ENCODE results near the gene UQCR11.

The UQCR11 gene

DNA sequence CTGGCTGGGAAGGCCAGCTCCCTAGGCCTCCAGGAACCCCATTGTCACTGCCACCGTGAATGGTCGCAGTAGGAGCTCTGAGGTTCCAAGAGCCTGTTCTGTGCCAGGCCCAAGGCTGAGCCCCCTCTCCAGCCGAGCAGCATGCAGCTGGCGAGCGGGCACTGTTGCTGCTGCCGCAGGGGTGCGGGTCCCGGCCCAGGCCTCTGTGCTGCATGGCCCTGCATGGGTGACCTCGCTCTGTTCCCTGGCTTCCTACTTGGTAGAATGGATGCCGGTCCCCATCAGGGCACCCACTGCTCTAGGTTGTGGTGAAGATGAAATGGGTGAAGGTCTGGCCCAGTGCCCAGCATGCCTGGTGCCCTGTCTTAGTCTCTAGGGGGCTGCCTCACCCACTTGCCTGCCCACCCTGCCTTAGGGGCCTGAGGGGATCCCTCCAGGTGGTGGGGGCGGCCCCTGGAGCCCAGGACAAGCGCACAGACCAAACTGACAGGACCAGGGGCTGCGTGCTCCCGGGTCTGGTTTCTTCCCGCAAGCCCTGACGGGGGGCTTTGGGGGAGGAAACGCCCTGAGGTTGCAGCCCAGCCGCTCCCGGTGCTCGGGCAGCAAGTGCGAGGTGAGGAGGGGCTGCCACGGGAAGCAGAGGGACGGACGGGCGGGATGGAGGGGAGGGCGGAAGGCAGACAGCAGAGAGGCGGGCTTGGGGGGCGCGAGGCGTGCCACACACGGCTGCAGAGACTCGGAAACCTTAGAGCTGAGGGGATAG lies 8.7 kb upstream of the UQCR11 start:
- DNase-seq: no peak

DNA sequence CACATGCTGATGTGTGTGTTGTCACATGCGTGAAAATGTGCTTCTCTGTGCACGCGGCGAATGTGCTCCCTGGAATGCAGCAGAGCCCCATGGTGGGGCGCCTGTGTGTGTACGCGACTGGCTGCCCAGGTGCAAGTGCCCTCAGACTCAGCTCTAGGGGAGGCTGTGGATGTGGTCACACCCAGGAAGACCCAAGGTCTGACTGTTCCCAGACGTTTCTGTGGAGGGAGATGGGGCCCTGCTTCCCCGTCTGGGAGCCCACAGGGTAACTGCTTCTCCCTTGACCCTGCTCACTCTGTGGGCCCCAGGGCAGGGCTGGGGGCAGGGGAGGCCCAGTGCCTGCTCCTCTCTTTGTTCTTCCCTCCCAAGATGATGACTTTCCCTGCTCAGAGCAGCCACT lies 7.9 kb upstream of the UQCR11 start:
- DNase-seq: no peak

DNA sequence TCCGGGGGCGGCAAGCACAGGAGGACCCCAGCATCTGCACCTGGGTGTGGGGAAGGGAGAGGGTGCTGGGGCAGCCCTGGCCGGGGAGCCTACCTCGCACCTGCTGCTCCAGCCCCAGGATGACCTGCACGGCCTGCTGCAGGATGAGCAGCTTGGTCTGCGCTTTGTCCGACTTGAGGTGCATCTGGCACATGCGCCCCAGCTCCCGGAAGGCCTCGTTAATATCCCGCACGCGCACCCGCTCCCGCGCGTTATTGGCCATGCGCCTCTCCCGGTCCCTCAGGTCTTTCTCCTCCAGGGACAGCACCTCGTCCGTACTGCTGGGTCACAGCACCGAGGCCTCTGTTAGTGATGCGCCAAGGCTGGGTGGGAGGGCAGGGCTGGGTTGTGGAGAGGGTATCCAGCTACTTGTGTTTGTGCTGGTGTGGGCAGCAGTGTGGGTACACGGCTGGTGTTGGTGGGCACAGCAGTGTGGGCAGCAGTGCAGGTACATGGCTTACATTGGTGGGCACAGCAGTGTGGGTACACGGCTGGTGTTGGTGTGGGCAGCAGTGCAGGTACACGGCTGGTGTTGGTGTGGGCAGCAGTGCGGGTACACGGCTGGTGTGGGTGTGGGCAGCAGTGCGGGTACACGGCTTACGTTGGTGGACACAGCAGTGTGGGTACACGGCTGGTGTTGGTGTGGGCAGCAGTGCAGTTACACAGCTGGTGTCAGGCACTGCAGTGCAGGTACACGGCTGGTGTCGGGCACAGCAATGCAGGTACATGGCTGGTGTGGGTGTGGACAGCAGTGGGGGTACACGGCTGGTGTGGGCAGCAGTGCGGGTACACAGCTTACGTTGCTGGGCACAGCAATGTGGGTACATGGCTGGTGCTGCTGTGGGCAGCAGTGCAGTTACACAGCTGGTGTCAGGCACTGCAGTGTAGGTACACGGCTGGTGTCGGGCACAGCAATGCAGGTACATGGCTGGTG lies 7.1 kb upstream of the UQCR11 start:
- DNase-seq: no peak

DNA sequence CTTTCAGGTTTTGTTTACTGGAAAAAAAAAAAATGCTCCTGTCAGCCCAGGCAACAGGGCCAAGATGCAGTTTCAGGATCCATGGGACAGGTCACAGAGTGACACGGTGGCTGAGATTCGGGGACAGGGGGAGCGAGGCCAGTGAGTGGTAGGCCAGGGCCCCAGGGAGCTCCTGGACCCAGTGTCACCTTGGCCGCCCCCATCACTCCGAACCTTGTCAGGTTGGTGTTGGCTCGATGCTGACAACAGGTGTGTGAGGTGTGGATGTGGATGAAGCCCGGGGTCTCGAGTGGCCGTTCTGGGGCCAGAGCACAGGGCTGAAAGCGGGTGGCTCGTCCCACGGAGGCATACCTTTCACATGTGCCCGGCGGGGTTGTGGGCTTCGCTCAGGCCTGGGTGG lies 6.1 kb upstream of the UQCR11 start:
- DNase-seq: no peak

DNA sequence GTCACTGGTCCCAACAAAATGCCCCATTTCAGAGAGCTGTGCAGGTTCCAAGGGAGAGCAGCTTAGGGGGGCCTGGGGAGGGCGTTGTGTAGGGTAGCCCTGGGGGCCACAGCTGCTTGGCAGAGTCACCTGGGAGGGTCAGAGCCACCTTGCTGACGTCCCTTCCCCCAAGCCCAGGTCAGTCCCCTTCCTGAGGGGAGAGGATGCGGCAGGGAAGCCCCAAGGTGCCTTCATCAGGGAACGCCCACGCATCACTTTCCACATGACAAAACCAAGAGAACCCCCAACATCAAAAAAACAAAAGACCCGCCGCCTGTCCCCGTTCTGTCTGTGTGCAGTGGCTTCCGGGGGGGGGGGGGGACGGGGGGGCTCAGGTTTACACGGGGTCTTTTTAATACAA lies 5.3 kb upstream of the UQCR11 start:
- no peak for DNase-seq

DNA sequence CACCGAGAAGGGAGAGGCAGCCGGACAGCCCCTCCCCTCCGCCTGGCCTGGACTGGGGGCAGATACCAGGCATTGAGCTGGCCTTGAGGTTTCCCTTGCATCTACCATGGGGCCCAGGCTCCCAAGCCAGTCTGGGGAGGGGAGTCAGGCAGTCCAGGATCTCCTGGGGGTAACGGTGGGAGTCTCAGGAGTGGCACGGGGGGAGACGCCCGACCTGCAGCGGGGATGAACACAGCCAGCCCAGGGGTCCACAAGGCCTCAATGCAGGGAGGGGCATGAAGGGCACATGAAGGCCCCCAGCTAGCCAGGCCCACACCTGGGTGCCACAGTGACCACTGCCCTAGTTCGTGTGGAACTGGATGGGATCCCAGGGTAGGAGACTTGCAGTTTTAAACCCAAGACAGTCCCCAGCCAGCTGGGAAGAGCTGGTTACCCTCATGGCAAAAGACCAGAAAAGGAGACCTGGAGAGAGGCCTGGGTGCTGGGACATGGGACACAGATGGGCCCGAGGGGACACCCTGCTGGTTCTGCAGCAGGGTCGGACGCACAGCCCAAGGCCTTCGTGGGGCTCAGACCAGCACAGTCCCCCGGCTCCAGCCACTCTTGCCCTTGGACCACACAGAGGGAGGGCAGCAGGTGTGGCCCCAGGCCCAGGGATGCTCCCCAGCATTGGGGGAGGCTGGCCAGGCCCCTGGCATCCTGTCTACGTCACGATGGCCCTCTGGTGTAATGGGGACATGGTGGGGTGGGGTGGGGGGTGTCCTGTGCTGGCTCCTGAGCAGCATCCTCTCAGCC lies 4.6 kb upstream of the UQCR11 start:
- no peak for DNase-seq

DNA sequence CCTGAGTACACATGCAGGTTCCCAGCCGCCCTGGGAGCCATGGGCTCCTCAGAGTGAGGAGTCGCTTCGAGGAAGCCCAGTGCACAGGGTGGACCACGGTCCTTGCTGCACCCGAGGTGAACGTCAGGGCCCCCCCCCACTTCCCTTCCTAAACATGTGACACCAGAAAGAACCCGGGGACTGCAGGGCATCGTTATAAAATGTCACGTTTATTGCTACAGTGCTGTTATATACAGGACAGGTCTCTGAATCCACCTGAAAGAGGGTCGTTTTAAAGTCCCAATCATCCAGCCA lies 3.8 kb upstream of the UQCR11 start:
- DNase-seq: no peak

DNA sequence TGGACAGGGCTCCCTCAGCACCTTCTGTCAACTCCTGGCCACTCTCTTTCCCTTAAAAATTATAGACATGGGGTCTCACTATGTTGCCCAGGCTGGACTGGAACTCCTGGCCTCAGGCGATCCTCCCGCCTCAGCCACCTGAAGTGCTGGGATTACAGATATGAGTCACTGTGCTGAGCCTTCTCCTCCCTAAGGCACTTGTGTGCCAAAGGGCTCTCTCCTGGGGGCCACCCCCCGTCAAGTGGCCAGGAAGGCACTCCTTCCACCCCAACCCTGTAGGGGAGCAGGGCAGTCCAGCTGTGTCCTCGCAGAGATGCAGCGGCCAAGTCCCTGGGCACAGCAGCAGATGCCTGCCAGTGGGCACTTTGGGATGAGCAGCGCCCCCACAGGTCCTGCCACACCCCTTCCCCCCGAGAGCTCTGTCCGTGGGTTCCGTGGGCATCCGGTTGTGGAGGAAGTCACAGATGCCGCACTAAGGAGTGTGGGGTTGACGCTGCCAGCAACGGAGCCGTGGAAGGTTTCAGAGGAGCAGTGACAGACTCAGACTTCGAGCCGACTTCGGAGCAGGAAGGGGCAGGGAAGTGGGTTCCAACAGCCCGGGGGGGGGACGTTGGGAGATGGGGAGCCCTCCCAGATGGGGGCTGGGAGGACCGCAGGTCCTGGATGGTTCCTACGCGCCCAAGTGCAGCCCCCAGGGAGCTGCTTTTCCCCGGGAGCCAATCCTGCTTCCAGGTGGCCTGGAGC lies 3.3 kb upstream of the UQCR11 start:
- DNase-seq: no peak

DNA sequence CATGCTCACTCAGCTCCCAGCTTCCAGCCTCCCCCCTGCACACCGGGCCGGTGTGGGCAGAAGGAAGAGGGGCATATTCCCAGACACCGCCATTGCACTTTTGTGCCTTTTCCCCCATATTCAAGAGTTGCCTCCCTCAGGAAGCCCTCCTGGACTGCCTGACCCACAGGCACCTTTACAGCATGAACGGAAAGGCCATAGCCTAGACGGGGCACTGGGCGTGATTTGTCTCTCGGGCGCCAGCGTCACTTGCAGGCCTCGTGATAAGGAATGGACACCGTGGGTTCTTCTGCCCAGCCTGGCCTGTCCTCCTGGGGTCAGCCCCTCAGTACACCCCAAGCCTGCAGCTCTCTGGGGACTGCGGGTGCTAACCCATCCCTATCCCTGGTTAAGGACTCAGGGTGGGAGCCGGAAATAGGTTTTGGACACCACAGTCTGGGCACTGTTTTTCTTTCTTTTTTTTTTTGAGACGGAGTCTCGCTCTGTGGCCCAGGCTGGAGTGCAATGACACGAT lies 933 bp upstream of the UQCR11 start:
- no peak for DNase-seq

DNA sequence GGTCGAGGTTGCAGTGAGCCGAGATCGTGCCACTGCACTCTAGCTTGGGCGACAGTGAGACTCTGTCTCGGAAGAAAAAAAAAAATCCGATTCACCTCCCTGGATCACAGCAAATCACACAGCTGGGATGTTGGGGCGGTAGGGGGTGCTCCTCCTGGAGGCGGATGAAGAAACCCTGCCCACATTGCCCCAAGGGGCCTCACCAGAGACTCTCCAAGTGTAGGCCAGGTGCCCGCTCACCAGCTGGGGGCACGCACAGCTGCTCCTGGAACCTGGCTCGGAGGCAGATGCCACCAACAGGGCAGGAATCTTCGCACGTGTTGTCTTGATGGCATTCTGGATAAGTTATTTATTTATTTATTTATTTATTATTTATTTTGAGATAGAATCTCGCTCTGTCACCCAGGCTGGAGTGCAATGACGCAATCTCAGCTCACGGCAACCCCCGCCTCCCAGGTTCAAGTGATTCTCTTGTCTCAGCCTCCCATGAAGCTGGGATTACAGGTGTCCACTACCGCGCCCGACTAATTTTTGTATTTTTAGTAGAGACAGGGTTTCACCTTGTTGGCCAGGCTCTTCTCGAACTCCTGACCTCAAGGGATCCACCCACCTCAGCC lies 3.1 kb downstream of the UQCR11 start:
- DNase-seq: no peak

DNA sequence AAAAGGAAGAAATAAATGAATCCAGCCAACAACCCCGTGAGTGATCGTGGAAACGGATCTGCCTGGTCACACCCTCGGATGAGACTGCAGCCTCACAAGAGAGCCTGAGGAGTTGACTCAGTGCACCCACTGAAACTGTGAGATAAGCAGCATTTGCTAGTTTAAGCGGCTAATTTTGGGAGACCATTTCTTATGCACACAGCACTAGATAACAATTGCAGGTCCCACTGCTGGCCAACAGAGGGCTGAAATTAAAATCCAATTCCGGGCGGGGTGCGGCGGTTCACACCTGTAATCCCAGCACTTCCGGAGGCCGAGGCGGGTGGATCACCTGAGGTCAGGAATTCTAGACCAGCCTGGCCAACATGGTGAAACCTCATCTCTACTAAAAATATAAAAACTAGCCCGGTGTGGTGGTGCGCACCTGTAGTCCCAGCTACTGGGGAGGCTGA lies 3.6 kb downstream of the UQCR11 start:
- no peak for DNase-seq

DNA sequence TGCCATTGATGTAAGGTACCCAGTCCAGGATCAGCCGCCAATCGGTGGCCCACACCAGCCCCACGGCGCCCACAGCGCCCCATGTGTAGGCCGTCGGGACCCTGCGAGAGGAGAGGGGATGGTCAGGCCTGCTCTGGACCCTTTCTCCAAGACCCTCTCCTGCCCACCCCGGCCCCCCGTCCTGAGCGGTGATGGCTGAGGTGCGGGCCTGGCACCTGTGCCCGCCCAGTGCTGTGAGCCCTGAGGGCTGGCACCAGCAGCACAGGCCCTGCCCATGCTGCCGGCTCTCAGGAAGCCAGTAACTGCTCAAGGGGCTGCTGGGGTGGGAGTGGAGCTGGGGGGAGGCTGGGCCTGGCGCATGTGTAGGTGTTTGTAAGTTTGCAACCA lies 5.8 kb downstream of the UQCR11 start:
- no peak for DNase-seq

DNA sequence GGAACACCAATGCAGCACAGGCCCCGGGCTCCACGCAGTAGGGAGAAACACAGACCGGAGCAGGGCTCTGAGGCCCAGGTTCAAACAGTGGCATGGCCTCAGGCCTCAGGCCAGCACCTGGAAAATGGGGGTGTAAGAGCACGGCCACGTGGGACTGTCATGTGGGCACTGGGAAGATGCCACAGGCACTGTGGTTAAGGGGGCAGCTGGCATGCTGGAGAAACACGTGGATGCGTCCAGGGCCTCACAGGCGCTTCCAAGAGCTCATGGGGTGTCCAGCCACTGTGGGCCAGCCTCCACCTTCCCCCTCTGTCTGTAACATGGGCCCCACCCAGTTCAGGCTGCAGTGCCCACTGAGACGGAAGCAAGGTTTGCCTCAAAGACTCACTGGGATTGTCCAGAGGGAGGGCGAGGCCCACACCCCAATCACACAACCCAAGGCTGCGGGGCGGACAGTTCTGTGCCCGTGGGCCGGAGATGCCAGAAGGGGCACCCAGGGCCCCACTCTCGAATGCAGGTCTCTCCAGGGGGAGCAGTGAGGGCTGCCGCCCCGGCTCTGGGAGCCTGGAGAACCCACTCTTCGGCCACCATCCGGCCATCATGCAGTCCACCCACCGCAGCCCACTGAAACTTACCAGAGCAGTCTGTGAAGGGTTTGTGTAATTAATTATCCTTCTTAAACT lies 6.3 kb downstream of the UQCR11 start:
- no peak for DNase-seq

DNA sequence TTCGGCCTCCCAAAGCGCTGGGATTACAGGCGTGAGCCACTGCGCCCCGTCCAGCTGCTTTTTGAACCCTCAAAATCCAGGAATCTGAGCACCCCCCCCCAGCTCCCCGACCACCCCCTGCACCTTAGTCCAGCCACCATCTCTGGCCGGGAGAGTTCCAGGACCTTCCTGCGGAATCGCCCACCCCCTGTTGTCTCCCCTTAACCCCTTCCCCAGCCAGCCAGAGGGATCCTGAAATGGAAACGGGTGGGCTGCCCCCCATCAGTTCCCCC lies 11.8 kb downstream of the UQCR11 start:
- DNase-seq: no peak

DNA sequence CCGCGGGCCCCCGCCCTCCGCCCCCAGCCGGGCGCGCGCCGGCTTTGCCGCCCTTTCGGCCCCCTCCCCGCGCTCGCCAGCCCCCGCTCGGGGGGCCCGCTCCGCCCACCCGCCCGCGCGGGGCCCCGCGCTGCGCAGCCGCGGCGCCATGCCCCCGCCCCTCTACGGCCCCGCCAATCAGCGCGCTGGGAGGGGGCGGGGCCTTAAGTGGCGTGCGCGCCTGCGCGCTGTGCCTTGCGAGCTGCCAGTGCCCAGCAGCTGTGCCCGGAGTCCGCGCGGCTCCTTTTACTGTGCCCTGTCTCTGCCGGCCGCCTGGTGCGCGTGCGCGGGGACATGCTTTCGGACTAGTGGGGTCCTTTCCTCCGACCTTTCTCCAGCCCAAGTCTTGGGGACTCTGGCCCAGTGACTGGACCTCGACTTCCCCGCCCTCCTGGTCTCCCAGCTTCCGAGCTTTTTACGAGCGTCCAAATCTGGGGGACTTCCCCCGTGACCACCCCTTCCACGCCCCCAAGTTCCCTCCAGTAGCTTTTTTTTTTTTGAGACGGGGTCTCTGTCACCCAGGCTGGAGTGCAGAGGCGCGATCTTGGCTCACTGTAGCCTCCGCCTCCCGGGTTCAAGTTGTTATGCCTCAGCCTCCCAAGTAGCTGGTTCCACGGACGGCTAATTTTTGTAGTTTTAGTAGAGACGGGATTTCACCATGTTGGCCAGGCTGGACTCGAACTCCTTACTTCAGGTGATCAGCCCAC lies 12.3 kb downstream of the UQCR11 start, which contains the start of gene MBD3:
MBD3 (minus strand) TSS at position 111 of the 746 bp plus-strand sequence. CDS start 234 bp downstream, outside the sequence.
- peak; percentile 88 for DNase-seq

DNA sequence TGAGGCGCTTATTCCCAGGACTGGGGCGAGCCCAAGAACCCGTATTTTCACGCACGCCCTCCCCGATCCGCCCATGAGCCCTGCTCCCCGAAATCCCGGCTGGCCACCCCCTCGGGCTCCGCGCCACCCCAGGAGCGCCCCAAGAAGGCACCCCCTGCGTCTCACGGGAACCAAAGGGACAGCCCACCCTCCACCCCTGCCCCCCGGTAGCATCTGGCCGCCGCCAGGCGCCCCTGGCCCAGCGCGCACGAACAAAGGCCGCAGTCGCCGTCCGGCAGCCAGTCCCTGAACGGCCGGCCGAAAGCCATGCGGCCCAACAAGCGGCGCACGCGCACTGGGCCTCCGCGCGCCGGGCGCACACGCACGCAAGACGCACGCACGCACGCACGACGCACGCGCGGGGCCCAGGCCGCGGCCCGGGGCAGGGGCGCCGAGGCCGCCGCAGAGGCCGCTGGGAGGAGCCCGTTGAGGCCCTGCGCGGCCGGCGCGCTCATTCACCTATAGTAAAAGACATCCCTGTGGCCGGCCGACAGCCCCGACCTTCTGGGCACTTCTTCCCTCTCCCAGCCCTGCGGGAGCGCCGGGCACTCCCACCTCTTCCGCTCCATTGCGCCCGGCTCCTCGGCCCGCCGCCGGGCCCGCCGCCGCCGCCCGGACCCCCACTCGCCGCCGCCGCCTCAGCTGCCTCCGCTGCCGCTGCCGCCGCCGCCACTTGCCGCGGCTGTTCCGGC lies 13.1 kb downstream of the UQCR11 start:
- DNase-seq: peak; percentile 72

DNA sequence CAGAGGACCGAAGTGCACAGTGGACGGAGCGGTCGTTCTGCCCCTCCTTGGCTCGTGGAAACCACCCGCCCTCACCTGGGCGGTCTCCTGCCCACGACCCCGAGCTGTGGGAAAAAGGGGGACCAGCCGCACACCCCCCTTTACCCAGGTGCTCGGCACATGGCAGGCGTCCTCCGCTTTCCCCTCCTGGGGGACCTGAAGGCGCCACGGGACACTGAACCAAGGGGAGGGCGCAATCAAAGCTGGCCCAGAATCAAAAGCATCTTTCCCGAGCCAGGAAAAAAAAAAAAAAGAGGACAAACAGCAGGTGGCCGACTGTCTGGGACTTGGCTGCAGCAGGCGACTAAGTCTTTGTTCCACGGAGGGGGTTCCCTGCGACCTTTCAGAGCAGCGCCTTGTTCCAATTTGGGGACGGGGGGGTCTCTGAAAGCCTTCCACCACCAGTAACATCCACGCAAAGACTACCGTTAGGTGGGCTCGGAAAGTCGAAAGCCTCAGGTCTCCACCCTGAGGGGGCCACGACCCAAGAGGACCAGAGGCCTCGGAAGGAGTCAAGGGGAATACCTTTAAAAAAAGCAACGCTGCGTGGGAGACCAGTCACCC lies 13.7 kb downstream of the UQCR11 start:
- DNase-seq: peak; percentile 38

DNA sequence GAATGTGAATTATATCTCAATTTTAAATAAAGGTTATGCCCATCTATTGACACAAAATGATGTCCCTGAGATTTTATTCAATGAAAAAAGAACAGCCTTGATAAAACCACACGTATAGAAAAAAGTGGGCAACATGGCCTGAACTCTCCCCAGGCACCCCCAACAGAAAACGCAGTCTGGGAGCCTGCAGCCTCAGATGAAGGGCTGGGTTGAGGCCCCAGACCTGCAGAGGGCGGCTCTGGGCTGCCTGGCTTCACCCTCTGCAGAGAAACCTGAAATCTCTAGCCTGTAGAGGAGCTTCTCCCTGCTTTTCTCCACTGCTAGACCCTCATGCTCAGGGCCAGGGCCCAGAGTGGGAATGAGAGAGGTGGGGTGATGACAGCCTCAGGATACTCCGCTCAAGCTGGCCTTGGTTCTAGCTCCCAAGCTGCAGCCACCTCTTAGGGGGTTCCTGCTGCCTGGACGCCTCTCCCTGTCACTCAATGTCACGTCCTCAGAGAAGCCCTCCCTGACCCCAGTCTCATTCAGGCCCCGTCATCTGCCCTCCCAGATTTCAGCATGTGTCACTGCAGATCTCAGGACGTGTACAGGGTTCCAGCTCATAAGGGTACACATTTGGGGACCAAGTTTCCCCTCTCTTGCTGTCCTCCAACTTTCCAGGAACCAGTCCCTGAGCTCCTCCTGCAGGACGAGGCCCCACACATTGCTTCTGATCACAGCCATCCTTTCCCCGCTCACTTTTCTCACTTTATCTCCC lies 14.4 kb downstream of the UQCR11 start:
- DNase-seq: peak; percentile 13

DNA sequence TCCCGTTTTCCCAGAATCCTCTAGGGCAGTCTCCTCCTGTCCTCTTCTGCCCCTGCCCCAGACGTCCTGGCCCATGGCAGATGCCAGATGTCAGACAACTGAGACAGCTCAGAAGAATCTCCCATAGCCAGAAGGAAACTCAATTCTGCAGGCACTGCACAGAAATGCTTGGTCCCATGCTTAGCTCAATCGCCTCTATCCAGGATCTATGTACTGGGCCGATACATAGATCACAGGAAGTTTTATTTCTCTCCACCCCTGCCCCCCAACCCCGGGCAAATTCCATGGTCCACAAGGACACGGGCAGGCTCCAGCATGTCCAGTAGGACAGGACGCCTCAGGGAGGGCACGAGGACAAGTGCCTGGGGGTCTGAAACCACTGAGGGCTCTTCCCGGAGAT lies 17.4 kb downstream of the UQCR11 start:
- no peak for DNase-seq

Data from NCI-H446 treated with DMSO at 0.1 percent for 48 hours (cell line).